Measurements from ENCODE around the gene COL15A1.

The COL15A1 gene

GRCh38 chr9:99019510-99020331 is 76.0 kb downstream of the COL15A1 start:
- DNase-seq, result no peak

- no peak for DNase-seq
Observed at GRCh38 chr9:99020786-99021436, 77.2 kb downstream of the COL15A1 start.

- DNase-seq, result no peak
Observed at GRCh38 chr9:99021512-99021911, 77.8 kb downstream of the COL15A1 start.

- DNase-seq, result no peak
Observed at GRCh38 chr9:99023231-99023630, 79.5 kb downstream of the COL15A1 start.

- DNase-seq, result no peak
Observed at GRCh38 chr9:99023831-99024230, 80.1 kb downstream of the COL15A1 start.

GRCh38 chr9:99024959-99025358 is 81.3 kb downstream of the COL15A1 start:
- DNase-seq, result no peak

GRCh38 chr9:99025616-99026270 is 82.0 kb downstream of the COL15A1 start:
- DNase-seq, result no peak

- no peak for DNase-seq
Observed at GRCh38 chr9:99026271-99026955, 82.7 kb downstream of the COL15A1 start.

GRCh38 chr9:99026956-99027298 is 83.2 kb downstream of the COL15A1 start:
- DNase-seq, result no peak

- no peak for DNase-seq
Observed at GRCh38 chr9:99027443-99027842, 83.7 kb downstream of the COL15A1 start.

GRCh38 chr9:99029083-99029645 is 85.5 kb downstream of the COL15A1 start:
- no peak for DNase-seq

GRCh38 chr9:99030092-99030511 is 86.4 kb downstream of the COL15A1 start:
- DNase-seq, result no peak

GRCh38 chr9:99030610-99031109 is 87.0 kb downstream of the COL15A1 start:
- no peak for DNase-seq

GRCh38 chr9:99031319-99031718 is 87.6 kb downstream of the COL15A1 start:
- DNase-seq, result no peak

- no peak for DNase-seq
Observed at GRCh38 chr9:99031994-99032393, 88.3 kb downstream of the COL15A1 start.

GRCh38 chr9:99034149-99034548 is 90.4 kb downstream of the COL15A1 start:
- DNase-seq, result no peak

GRCh38 chr9:99035313-99035712 is 91.6 kb downstream of the COL15A1 start:
- DNase-seq, result no peak

GRCh38 chr9:99037769-99038483 is 94.2 kb downstream of the COL15A1 start:
- no peak for DNase-seq

GRCh38 chr9:99038484-99038820 is 94.7 kb downstream of the COL15A1 start:
- DNase-seq, result no peak

- no peak for DNase-seq
Observed at GRCh38 chr9:99039505-99040182, 95.9 kb downstream of the COL15A1 start.

GRCh38 chr9:99040251-99040900 is 96.7 kb downstream of the COL15A1 start:
- DNase-seq, result no peak
